ENCODE data around the gene LY6G5C. TPM values are rescaled to one million over a fixed set of nuclear protein-coding genes. Genes with fewer than 3 reads are reported as not detected.

The LY6G5C gene
- total RNA-seq, 1 experiment from 2014 or later: 2.6 TPM

DNA sequence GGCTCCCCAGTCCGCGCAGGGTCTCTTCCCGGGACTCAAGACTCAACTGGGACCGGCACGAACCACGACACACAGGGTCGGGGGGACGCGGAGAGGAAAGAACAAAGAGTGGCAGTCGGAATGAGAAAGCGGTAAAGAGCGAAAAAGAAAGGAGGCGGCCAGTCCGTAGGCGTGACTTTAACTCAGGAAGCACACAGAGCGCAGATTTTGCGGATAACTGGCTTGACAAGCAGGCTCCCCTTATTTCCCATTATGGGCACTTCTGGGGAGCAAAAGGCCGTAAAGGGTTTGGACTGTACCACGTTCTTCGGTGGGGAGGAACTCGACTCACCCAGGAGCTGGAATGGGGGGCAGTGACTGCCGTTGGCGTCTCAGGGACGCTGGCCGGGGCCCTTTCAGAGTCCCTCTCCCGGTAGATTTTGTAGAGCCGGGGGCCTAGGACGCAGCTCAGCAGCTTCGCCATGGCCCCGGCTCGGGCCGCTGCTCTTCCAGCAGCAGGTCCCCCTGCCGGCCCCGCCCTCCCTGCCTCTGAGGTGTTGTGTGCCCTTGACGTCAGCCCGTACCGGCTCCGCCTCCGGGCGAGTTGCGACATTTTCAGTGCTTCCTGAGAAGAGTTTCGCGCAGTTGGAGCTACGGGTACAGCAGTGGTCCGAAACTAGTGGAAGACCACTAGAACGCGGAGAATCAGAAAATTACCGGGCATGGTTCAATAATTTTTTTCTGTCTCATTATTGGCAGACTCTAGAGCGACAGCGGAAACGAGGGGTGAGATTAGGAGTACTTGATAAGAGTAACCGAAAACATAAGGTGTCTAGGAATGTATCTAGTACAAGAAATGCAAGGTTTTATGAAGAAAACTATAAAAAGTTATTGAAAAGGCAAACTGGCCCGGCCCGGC is 22.2 kb upstream of the LY6G5C start, which contains the start of gene ABHD16A:
TSS of gene ABHD16A (minus strand) at position 506 of the 898 bp plus-strand sequence. CDS start at position 463, 43 bp downstream.
- intact Hi-C loops (cut with micrococcal nuclease; ENCODE audit: unreplicated experiment): loop anchor here (2.0 kb wide), 2 partner anchors 36 to 50 kb away; partner anchors contain the start of gene BAG6

DNA sequence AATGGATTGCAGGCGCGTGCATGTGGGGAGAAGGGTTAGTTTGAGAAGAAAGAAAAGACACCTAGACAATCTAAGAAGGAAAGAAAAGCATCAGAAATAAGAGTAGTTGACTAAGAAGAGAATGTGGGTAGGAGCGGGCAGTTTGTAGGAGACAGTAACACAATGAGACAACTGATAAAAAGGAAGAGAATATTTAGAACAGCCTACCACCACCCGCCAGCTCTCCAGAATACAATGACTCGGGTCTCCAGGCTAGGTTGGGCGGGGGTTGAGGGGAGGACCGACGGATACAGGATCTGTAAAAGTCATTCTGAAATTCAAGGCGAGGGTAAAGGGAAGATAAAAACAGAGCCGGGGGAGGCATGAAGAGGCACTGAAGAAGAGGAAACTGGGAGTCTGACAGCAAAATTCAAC is 21.5 kb upstream of the LY6G5C start:
- ChIA-PET POLR2A (ENCODE audit: unreplicated experiment) (interaction anchor here (0.5 to 0.7 kb wide), 4 partner anchors 36 to 488 kb away, joined by 4 to 7 read pairs (median 4); partner anchors contain the start of genes HSPA1B and PBX2), CTCF (no interaction called here)
- BruUV-seq (replicated peaks): no TSS peak
- H3K9me2 ChIP-seq (ENCODE audit: insufficient read depth): no peaks in the 10 kb centered on the region
- intact Hi-C loops (cut with micrococcal nuclease; ENCODE audit: unreplicated experiment): loop anchor here (2.0 kb wide), 2 partner anchors 36 to 50 kb away; partner anchors contain the start of gene BAG6
- H3K4me2 ChIP-seq: peak overlapping the region; percentile 97
- H2AFZ ChIP-seq: peak overlapping the region; percentile 88
- H3K9me3 ChIP-seq (ENCODE audit: insufficient read depth, low read depth): no peaks in the 10 kb centered on the region
- TF ChIP-seq, protein P1, sequence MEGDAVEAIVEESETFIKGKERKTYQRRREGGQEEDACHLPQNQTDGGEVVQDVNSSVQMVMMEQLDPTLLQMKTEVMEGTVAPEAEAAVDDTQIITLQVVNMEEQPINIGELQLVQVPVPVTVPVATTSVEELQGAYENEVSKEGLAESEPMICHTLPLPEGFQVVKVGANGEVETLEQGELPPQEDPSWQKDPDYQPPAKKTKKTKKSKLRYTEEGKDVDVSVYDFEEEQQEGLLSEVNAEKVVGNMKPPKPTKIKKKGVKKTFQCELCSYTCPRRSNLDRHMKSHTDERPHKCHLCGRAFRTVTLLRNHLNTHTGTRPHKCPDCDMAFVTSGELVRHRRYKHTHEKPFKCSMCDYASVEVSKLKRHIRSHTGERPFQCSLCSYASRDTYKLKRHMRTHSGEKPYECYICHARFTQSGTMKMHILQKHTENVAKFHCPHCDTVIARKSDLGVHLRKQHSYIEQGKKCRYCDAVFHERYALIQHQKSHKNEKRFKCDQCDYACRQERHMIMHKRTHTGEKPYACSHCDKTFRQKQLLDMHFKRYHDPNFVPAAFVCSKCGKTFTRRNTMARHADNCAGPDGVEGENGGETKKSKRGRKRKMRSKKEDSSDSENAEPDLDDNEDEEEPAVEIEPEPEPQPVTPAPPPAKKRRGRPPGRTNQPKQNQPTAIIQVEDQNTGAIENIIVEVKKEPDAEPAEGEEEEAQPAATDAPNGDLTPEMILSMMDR (conservative IDR thresholded peaks at IDR 0.05): no peak
- no peak for TF ChIP-seq EZH2 (IDR thresholded peaks at IDR 0.05; ENCODE audit: low read depth)
- H3K27ac ChIP-seq: peak overlapping the region; percentile 77
- H3K79me2 ChIP-seq (ENCODE audit: low read depth): peaks cover 25% of the 10 kb centered on the region
- no peaks in the 10 kb centered on the region for H3K27me3 ChIP-seq (ENCODE audit: insufficient read depth, low read depth)
- no peaks in the 10 kb centered on the region; the same call in 1 of the 2 replicates for H4K20me1 ChIP-seq (ENCODE audit: insufficient read depth)
- H3K36me3 ChIP-seq (ENCODE audit: low read depth): 0 out of 2 replicates have a peak, but pooled peaks cover 3% of the 10 kb centered on the region
- no peak for DNase-seq
- no peaks in the 10 kb centered on the region for H3F3A ChIP-seq (ENCODE audit: insufficient read depth, low read depth)
- H3K4me1 ChIP-seq (replicated peaks; ENCODE audit: insufficient read depth): peaks cover 14% of the 10 kb centered on the region
- peak overlapping the region; percentile 83 for H3K4me3 ChIP-seq

More for the DNA sequence above, 22.2 kb upstream of the LY6G5C start, which contains the start of gene ABHD16A:
- H2AFZ ChIP-seq: peak within 1 kb of the TSS; percentile 88
- H3K4me3 ChIP-seq: peak within 1 kb of the TSS; percentile 83
- H3K9me2 ChIP-seq (ENCODE audit: insufficient read depth): no peaks in the 10 kb centered on the region
- H3K79me2 ChIP-seq (ENCODE audit: low read depth): peaks cover 25% of the 10 kb centered on the region
- BruUV-seq (replicated peaks): TSS peak; percentile 49
- peaks cover 14% of the 10 kb centered on the region for H3K4me1 ChIP-seq (replicated peaks; ENCODE audit: insufficient read depth)
- H3K27me3 ChIP-seq (ENCODE audit: insufficient read depth, low read depth): no peaks in the 10 kb centered on the region
- POLR2A ChIA-PET (ENCODE audit: unreplicated experiment): interaction anchor here (0.5 to 0.7 kb wide), 4 partner anchors 17 to 487 kb away, joined by 3 to 15 read pairs (median 4); partner anchors contain the start of gene PBX2
- peak within 1 kb of the TSS; percentile 77 for H3K27ac ChIP-seq
- no peaks in the 10 kb centered on the region for H4K20me1 ChIP-seq (ENCODE audit: insufficient read depth)
- peak; percentile 93 to 96 for DNase-seq
- TF ChIP-seq, protein P1 (conservative IDR thresholded peaks at IDR 0.05): no peak
- no peak for TF ChIP-seq EZH2 (IDR thresholded peaks at IDR 0.05; ENCODE audit: low read depth)
- H3K4me2 ChIP-seq: peak within 1 kb of the TSS; percentile 97
- 0 out of 2 replicates have a peak, but pooled peaks cover 3% of the 10 kb centered on the region for H3K36me3 ChIP-seq (ENCODE audit: low read depth)
- H3F3A ChIP-seq (ENCODE audit: insufficient read depth, low read depth): no peaks in the 10 kb centered on the region
- CTCF ChIA-PET: no interaction called here
- no peaks in the 10 kb centered on the region for H3K9me3 ChIP-seq (ENCODE audit: insufficient read depth, low read depth)

Measured in PC-9 (cell line).